ENCODE measurements around the gene RNASE12. TPM values are rescaled to one million over a fixed set of nuclear protein-coding genes. Genes with fewer than 3 reads are reported as not detected.

RNASE12 gene
- total and polyA plus RNA-seq, 2 donors (not counting 3 experiments of a cell fraction or from before 2014, with no cell fraction given): not detected

DNA sequence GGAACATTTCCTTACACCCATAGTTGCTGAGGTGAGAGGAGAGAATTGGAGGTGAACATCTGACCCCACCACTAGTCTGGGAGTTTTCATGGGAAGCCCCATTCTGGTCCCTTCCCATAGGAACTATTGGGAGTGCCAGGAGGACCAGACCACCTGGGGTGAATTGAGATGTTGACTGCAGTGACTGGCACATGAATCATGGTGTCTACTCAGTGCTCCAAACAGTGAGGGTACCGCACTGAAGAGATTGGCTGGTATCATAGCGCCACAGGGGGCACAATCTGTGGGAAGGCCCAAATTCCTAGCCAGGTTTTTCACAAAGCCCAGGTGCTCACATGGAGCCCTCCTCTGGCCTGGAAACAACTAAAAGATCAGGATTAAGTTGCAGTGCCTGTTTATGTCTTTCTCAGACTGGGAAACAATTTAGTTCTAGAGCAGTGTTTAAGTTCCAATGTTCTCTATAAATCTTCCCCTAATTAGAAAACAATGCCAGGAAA, 26.6 kb downstream of the RNASE12 start:
- Histone ChIP-seq H3K4me1 (ENCODE audit: control insufficient read depth, extremely low read depth, insufficient read depth, low read length) (no peaks in the 10 kb centered on the region), H3K9ac (replicated peaks; ENCODE audit: extremely low read depth, insufficient read depth, low read length) (no peak overlapping the region), H3K27ac (ENCODE audit: insufficient read depth, low read depth, low read length) (no peak overlapping the region), H3K79me2 (ENCODE audit: control insufficient read depth, insufficient read depth, low read length) (no peaks in the 10 kb centered on the region), H3K27me3 (ENCODE audit: control insufficient read depth in 2 of 2, insufficient read depth in 2 of 2, low read length in 2 of 2) (peaks cover 9% of the 10 kb centered on the region in 2 experiments), H3K4me2 (ENCODE audit: insufficient read depth, low read length) (no peak overlapping the region), H3K9me3 (replicated peaks; ENCODE audit: control insufficient read depth, insufficient read depth, low read length) (no peaks in the 10 kb centered on the region), H3K4me3 (replicated peaks in 1 of 3; ENCODE audit: insufficient read depth in 1 of 3, low read depth in 1 of 3, low read length in 3 of 3) (no peak overlapping the region), H4K20me1 (replicated peaks; ENCODE audit: control insufficient read depth, extremely low read depth, insufficient read depth, low read length) (no peaks in the 10 kb centered on the region), H3K36me3 (ENCODE audit: control insufficient read depth in 2 of 2, extremely low read depth in 1 of 2, insufficient read depth in 2 of 2, low read length in 2 of 2) (no peaks in the 10 kb centered on the region), H2AFZ (ENCODE audit: low read depth, low read length) (no peak overlapping the region), H3K9me1 (replicated peaks; ENCODE audit: control insufficient read depth, extremely low read depth, insufficient read depth, low read length) (no peaks in the 10 kb centered on the region)
- POLR2A ChIA-PET: no interaction called here
- CTCF ChIA-PET: no interaction called here
- no peak for FAIRE-seq
- intact Hi-C loops (cut with micrococcal nuclease): no loop called here
- dilution Hi-C loops (cut with MboI; ENCODE audit: extremely low pct_ligation_motif_present, low sequenced_read_pairs): no loop called here
- no TSS peak for BruUV-seq (replicated peaks)
- TF ChIP-seq JUN (IDR thresholded peaks at IDR 0.05; ENCODE audit: borderline replicate concordance, insufficient read depth, insufficient read length, low read depth): no peak
- TF ChIP-seq POLR2A (IDR thresholded peaks at IDR 0.05; ENCODE audit: low read depth, low read length): no peak
- no peak for TF ChIP-seq MYC (IDR thresholded peaks at IDR 0.05; ENCODE audit: low read depth, low read length)
- TF ChIP-seq, protein P1, sequence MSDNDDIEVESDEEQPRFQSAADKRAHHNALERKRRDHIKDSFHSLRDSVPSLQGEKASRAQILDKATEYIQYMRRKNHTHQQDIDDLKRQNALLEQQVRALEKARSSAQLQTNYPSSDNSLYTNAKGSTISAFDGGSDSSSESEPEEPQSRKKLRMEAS (IDR thresholded peaks at IDR 0.05; ENCODE audit: insufficient read depth, insufficient read length): no peak
- no peak for TF ChIP-seq FOS (IDR thresholded peaks at IDR 0.05; ENCODE audit: borderline replicate concordance, insufficient read depth, low read length)
- TF ChIP-seq POLR2AphosphoS5 (IDR thresholded peaks at IDR 0.05; ENCODE audit: insufficient read depth, low read depth, low read length): no peak
- TF ChIP-seq GATA2 (IDR thresholded peaks at IDR 0.05; ENCODE audit: insufficient read depth, insufficient read length, low read depth, low read length): no peak
- no peak for TF ChIP-seq EZH2 (IDR thresholded peaks at IDR 0.05; ENCODE audit: borderline replicate concordance, low read depth, low read length, severe bottlenecking)
- TF ChIP-seq CTCF (IDR thresholded peaks at IDR 0.05; ENCODE audit: extremely low read depth in 1 of 2, insufficient read depth in 1 of 2, low read depth in 1 of 2, low read length in 2 of 2): no peak
- no peak for DNase-seq (ENCODE audit: low read depth, low spot score)
